Spleen (tissue), 11 donors: Measurements from ENCODE around the gene PPP1R12B. TPM values are rescaled to one million over a fixed set of nuclear protein-coding genes. Genes with fewer than 3 reads are reported as not detected.
"Not testable (repeated sequence)": the region's sequence is repeated elsewhere in the genome, so short reads cannot be mapped to it uniquely, and the experiment has no call there.

ENCODE experiments used
- DNase-seq: peaks from one replicate; pipeline ENCODE4 v3.0.0-alpha.2; 2020
- H3K27ac ChIP-seq, 8 donors: fragments of 200-600 bp; sonication (generic) in 7 of 8; 1 replicate in 4 of 8; 2 replicates in 4 of 8; pipeline versions ENCODE4 v1.5.0 to v1.8.0; 2016 to 2021; ENCODE audit warnings: inconsistent platforms in 4 of 8, mild to moderate bottlenecking in 4 of 8, moderate library complexity in 1 of 8
- H3K27me3 ChIP-seq, 7 donors: fragments of 200-600 bp; sonication (generic) in 6 of 7; replicated peaks in 1 of 7; 1 replicate in 4 of 7; 2 replicates in 3 of 7; pipeline versions ENCODE4 v1.5.0 to v1.8.0; 2016 to 2021; ENCODE audit warnings: inconsistent platforms in 3 of 7, mild to moderate bottlenecking in 1 of 7
- H3K36me3 ChIP-seq, 6 donors: fragments of 200-600 bp; sonication (generic) in 5 of 6; 1 replicate in 4 of 6; 2 replicates in 2 of 6; pipeline versions ENCODE4 v1.5.0 to v1.8.0; 2016 to 2021; ENCODE audit warnings: inconsistent platforms in 2 of 6
- H3K4me1 ChIP-seq, 6 donors: fragments of 200-600 bp; sonication (generic) in 5 of 6; 1 replicate in 3 of 6; 2 replicates in 3 of 6; pipeline versions ENCODE4 v1.5.0 to v1.8.0; 2016 to 2021; ENCODE audit warnings: inconsistent platforms in 3 of 6
- H3K4me3 ChIP-seq, 8 donors: fragments of 200-600 bp; sonication (generic) in 7 of 8; 1 replicate in 4 of 8; 2 replicates in 4 of 8; pipeline versions ENCODE4 v1.5.0 to v1.8.0; 2016 to 2021; ENCODE audit warnings: inconsistent platforms in 4 of 8, mild to moderate bottlenecking in 4 of 8, moderate library complexity in 2 of 8
- H3K9me3 ChIP-seq, 8 donors: fragments of 200-600 bp; sonication (generic) in 7 of 8; 1 replicate in 4 of 8; 2 replicates in 4 of 8; pipeline versions ENCODE4 v1.5.0 to v1.8.0; 2016 to 2021; ENCODE audit warnings: inconsistent platforms in 4 of 8
- POLR2A ChIP-seq, 3 donors: fragments of 450-650 bp; IDR thresholded peaks; one replicate each; pipeline ENCODE4 v1.5.1; 2017; ENCODE audit warnings: antibody characterized with exemption in 3 of 3, mild to moderate bottlenecking in 1 of 3
- POLR2AphosphoS5 ChIP-seq, 3 donors: sonication (generic); formaldehyde crosslinking; IDR thresholded peaks; one replicate each; pipeline ENCODE4 v1.5.1; 2017; ENCODE audit warnings: antibody characterized with exemption in 3 of 3
- WGBS, 5 donors: extraction: QIAGEN DNeasy Blood & Tissue Kit in 3 of 5; methylation state at CpG; one replicate each; pipeline versions ENCODE4 v1.1.5 to v1.1.7; 2013 to 2018; 5-methylcytosine and 5-hydroxymethylcytosine counted together
- intact Hi-C: fragments of 100-400 bp; cut with DNase I; formaldehyde crosslinking; loops from one replicate; pipeline ENCODE4 v1.15.0; 2023; ENCODE audit warnings: low total_unique reads
- polyA plus RNA-seq, 3 donors: library from polyadenylated mRNA; stranded (reverse); fragments of 200-250 nt; gene quantifications; one replicate each; pipeline ENCODE4 v1.2.1, GENCODE V29; 2013
- small RNA-seq, 4 donors: library from RNA; depleted of rRNA; stranded (forward); fragments of <200 nt; gene quantifications; one replicate each; pipeline ENCODE3, GENCODE V24; 2016
- total RNA-seq, 7 donors: library from RNA; depleted of rRNA in 3 of 7; stranded (reverse); fragments of >200 nt in 3 of 7; fragmentation: NEBNext Ultra II Directional in 4 of 7; extraction: Animal tissue kit (Norgen Biotek cat#: 25700) in 4 of 7; gene quantifications; one replicate each; pipeline versions ENCODE4 v1.1.0 to v1.2.1, GENCODE V29; 2016 to 2021
- TF ChIP-seq, protein P1 (sequence below), 11 experiments: fragments of 200-600 bp in 7 of 11; fragments of 450-650 bp in 4 of 11; sonication (generic) in 4 of 11; IDR thresholded peaks in 8 of 11; conservative IDR thresholded peaks in 3 of 11; 1 replicate in 7 of 11; 2 replicates in 4 of 11; pipeline versions ENCODE4 v1.4.0 to v1.8.0; 2016 to 2021; ENCODE audit warnings: antibody characterized with exemption in 11 of 11, inconsistent platforms in 4 of 11, mild to moderate bottlenecking in 1 of 11
- donor health status: healthy with polysubstance abuse.
- donor health status: DM: no; HTN: no; CAD: no; lungs with moderate emphysema.
- donor health status: DM: no; HTN: no; CAD: no.
- donor health status: Bipolar disorder and iron deficiency.
- donor health status: healthy.
- donor health status: DM: no; HTN: no; CAD: no.
- donor health status: DM: yes; HTN: yes; CAD: no.

PPP1R12B gene
- total and polyA plus RNA-seq, 10 donors = 2.4 to 124 (median 73.7) TPM

DNA sequence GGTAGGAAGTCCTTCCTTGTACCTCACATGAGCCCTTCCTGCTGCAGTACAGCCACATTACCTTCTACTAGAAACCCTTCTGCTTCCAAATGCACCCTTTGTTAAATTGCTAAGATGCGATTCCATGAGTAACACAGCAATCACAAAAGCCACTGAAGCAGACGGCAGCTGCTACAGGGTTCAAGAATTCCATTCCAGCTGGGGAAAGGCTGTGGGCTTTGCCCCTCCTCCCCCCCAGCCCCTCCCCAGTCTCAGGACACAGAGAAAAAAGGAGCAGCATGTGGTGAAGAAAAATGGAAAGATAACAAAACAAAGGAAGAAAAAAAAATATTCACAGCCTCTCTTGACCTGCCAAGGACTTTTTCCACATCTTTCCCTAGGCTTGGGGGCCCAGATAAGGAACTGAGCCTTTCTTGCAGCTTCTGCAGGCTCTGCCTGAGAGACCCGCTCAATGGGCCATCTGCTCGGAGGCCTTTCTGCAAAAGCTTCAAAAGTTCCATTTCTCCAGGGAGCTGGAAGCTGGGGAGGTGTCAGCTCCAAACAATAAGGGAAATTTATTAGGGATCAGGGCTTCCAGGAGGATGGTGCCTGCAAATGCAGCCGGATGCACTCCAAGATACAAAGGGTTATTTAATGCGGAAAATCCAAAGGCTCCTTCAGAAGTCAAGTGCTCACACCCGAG lies 289.7 kb downstream of the PPP1R12B start:
- H3K36me3 ChIP-seq = no peaks in the 10 kb centered on the region
- intact Hi-C loops = no loop called here
- no peaks in the 10 kb centered on the region for H3K9me3 ChIP-seq
- H3K4me3 ChIP-seq = no peak overlapping the region
- no peak overlapping the region for H3K27ac ChIP-seq
- peaks cover 0 to 99% (median 28%) of the 10 kb centered on the region in 7 donors for H3K27me3 ChIP-seq
- no peak for DNase-seq
- 72 to 80% (median 79%) methylated on average over 7 of the region's 7 CpGs for WGBS, 5 donors
- TF ChIP-seq POLR2A (IDR thresholded peaks at IDR 0.05) (no peak), POLR2AphosphoS5 (IDR thresholded peaks at IDR 0.05) (no peak)
- TF ChIP-seq, protein P1, sequence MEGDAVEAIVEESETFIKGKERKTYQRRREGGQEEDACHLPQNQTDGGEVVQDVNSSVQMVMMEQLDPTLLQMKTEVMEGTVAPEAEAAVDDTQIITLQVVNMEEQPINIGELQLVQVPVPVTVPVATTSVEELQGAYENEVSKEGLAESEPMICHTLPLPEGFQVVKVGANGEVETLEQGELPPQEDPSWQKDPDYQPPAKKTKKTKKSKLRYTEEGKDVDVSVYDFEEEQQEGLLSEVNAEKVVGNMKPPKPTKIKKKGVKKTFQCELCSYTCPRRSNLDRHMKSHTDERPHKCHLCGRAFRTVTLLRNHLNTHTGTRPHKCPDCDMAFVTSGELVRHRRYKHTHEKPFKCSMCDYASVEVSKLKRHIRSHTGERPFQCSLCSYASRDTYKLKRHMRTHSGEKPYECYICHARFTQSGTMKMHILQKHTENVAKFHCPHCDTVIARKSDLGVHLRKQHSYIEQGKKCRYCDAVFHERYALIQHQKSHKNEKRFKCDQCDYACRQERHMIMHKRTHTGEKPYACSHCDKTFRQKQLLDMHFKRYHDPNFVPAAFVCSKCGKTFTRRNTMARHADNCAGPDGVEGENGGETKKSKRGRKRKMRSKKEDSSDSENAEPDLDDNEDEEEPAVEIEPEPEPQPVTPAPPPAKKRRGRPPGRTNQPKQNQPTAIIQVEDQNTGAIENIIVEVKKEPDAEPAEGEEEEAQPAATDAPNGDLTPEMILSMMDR (IDR thresholded peaks at IDR 0.05 in 8 of 11, conservative IDR thresholded peaks at IDR 0.05 in 3 of 11) = no peak
- H3K4me1 ChIP-seq = peaks cover 7 to 13% (median 11%) of the 10 kb centered on the region in 6 donors

- H3K9me3 ChIP-seq, intact Hi-C loops, H3K36me3 ChIP-seq, H3K4me3 ChIP-seq, H3K27ac ChIP-seq, DNase-seq: not testable (repeated sequence)
- Histone ChIP-seq H3K4me1 (peaks cover 11 to 20% (median 17%) of the 10 kb centered on the region in 6 donors), H3K27me3 (peaks cover 0 to 99% (median 34%) of the 10 kb centered on the region in 7 donors)
- 77 to 86% (median 83%) methylated on average over 9 of the region's 9 CpGs for WGBS, 5 donors
Observed at GRCh38 chr1:202638701-202639305, 290.3 kb downstream of the PPP1R12B start.

DNA sequence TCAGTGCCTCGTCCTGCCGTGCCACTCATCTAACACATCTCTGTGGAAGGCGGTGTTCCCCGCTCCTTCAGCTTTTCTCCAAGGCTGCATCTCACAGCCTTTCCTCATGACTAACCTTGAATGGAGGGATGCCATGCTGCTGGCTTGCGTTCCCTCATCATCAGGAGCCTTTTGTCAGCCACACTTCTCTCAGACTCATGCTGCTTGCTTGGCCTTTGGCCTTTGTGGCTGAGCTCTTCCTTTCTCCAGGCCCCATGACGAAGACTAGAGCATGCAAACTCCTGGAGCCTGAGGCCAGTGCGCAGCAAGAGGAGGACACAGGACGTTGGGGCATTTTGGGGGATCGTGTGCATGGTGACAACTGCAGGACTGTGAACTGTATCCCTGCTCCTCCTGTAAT lies 291.0 kb downstream of the PPP1R12B start:
- peaks cover 0 to 99% (median 41%) of the 10 kb centered on the region in 7 donors for H3K27me3 ChIP-seq
- TF ChIP-seq POLR2AphosphoS5 (IDR thresholded peaks at IDR 0.05) (no peak), POLR2A (IDR thresholded peaks at IDR 0.05) (no peak)
- TF ChIP-seq, protein P1 (IDR thresholded peaks at IDR 0.05 in 8 of 11, conservative IDR thresholded peaks at IDR 0.05 in 3 of 11) = no peak
- H3K4me1 ChIP-seq = peaks cover 18 to 27% (median 23%) of the 10 kb centered on the region in 6 donors
- no peaks in the 10 kb centered on the region for H3K36me3 ChIP-seq
- H3K4me3 ChIP-seq = no peak overlapping the region
- H3K27ac ChIP-seq = no peak overlapping the region
- no peaks in the 10 kb centered on the region for H3K9me3 ChIP-seq
- intact Hi-C loops = no loop called here
- WGBS, 5 donors = 79 to 84% (median 82%) methylated on average over 9 of the region's 9 CpGs
- DNase-seq = no peak

DNA sequence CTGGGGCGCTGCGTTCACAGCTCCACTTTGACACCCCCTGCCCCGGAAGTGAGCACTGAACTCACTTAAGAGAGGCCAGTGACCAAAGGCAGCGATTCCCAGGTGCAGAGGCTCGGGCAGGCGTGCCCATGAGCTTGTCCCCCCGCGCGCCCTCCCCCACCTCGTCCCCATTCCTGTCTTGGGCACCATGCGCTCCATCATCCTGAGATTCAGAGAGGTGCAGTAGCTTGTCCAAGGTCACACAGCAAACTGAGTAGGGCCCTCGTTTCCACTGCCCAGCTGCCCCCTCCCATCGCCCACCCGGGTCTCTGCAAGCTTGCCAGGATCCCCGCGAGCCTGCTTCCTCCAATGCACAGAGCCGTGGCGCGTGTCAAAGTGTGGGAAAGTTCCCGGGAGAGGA lies 293.7 kb downstream of the PPP1R12B start:
- H3K9me3 ChIP-seq = no peaks in the 10 kb centered on the region
- TF ChIP-seq POLR2AphosphoS5 (IDR thresholded peaks at IDR 0.05) = no peak
- TF ChIP-seq, protein P1 (IDR thresholded peaks at IDR 0.05 in 8 of 11, conservative IDR thresholded peaks at IDR 0.05 in 3 of 11) = no peak
- H3K4me3 ChIP-seq = peak overlapping the region in 3 of 8 donors; percentile 24 to 64 (median 28)
- peaks cover 19 to 33% (median 24%) of the 10 kb centered on the region in 6 donors for H3K4me1 ChIP-seq
- H3K27ac ChIP-seq = no peak overlapping the region
- DNase-seq = no peak
- H3K36me3 ChIP-seq = no peaks in the 10 kb centered on the region
- intact Hi-C loops = no loop called here
- WGBS, 5 donors = 22 to 38% (median 31%) methylated on average over 6 to 20 of the region's 20 CpGs
- peaks cover 0 to 100% (median 52%) of the 10 kb centered on the region in 7 donors for H3K27me3 ChIP-seq

Small RNAs within 50 kb of the gene (small RNA-seq; reads per million reads assigned to genes)
- 0 reads per million in 4 donors for gene AC099336.2
- gene RF00156 = 0 reads per million in 4 donors
- 0 reads per million in 4 donors for gene RNU6-89P

Other genes starting within 250 kb of the PPP1R12B start
- not detected for gene GPR37L1, start 225.8 kb upstream of the PPP1R12B start, total RNA-seq
- under 1 TPM in 1 of 3 donors, not detected in 2; 0.16 TPM for gene GPR37L1, start 225.8 kb upstream of the PPP1R12B start, polyA plus RNA-seq
- 100 to 1,000 TPM in 2 of 7 donors, 10 to 100 TPM in 5; 36.2 to 104 (median 78.0) TPM for gene ARL8A, start 204.0 kb upstream of the PPP1R12B start, total RNA-seq
- gene ARL8A, start 204.0 kb upstream of the PPP1R12B start, polyA plus RNA-seq = 10 to 100 TPM; 16.2 to 31.4 (median 18.4) TPM
- gene PTPN7, start 188.1 kb upstream of the PPP1R12B start, total RNA-seq = 10 to 100 TPM; 33.1 to 49.0 (median 42.3) TPM
- 10 to 100 TPM; 27.8 to 34.2 (median 34.0) TPM for gene PTPN7, start 188.1 kb upstream of the PPP1R12B start, polyA plus RNA-seq
- 10 to 100 TPM in 3 of 7 donors, 1 to 10 TPM in 4; 1.9 to 24.5 (median 8.6) TPM for gene LGR6, start 154.9 kb upstream of the PPP1R12B start, total RNA-seq
- 1 to 10 TPM in 2 of 3 donors, under 1 TPM in 1; 0.61 to 3.3 (median 2.0) TPM for gene LGR6, start 154.9 kb upstream of the PPP1R12B start, polyA plus RNA-seq
- 10 to 100 TPM in 1 of 7 donors, 1 to 10 TPM in 6; 1.2 to 15.3 (median 5.2) TPM for gene UBE2T, start 6.8 kb upstream of the PPP1R12B start, total RNA-seq
- gene UBE2T, start 6.8 kb upstream of the PPP1R12B start, polyA plus RNA-seq = 10 to 100 TPM in 1 of 3 donors, 1 to 10 TPM in 2; 5.0 to 16.2 (median 9.8) TPM